ENCODE data around the gene GAL. TPM values are rescaled to one million over a fixed set of nuclear protein-coding genes. Genes with fewer than 3 reads are reported as not detected.

GAL gene
- total and polyA plus RNA-seq, 2 of the 8 experiments (the other 6 are each of a cell fraction or from before 2014, with no cell fraction given) = 81.8 to 233 TPM

- no peaks in the 10 kb centered on the region for H3K27me3 ChIP-seq (replicated peaks in 1 of 4; ENCODE audit: control insufficient read depth in 3 of 4, extremely low read depth in 1 of 4, insufficient read depth in 3 of 4, low read length in 3 of 4)
- no peak overlapping the region for H3K4me2 ChIP-seq (ENCODE audit: insufficient read depth in 1 of 2, low read depth in 2 of 2, low read length in 2 of 2)
- TF ChIP-seq MAX (IDR thresholded peaks at IDR 0.05) = no peak
- no peak for TF ChIP-seq TEAD4 (IDR thresholded peaks at IDR 0.05; ENCODE audit: low read depth, low read length)
- TF ChIP-seq SRF (IDR thresholded peaks at IDR 0.05; ENCODE audit: low read depth, low read length) = no peak
Observed at GRCh38 chr11:68692871-68693483, 8.6 kb downstream of the GAL start.

More at GRCh38 chr11:68692871-68693483, 8.6 kb downstream of the GAL start:
- Histone ChIP-seq H3K79me2 (ENCODE audit: control insufficient read depth in 1 of 2, insufficient read depth in 2 of 2, low read length in 2 of 2) (no peaks in the 10 kb centered on the region), H4K20me1 (replicated peaks in 1 of 2; ENCODE audit: control insufficient read depth in 1 of 2, insufficient read depth in 2 of 2, low read length in 2 of 2) (no peaks in the 10 kb centered on the region), H2BK15ac (ENCODE audit: low read length) (0 out of 2 replicates have a peak overlapping the region, but pooled peaks have one; percentile 77), H3K4me3 (ENCODE audit: extremely low read depth in 1 of 4, insufficient read depth in 2 of 4, low read depth in 3 of 4, low read length in 4 of 4) (no peak overlapping the region), H3K27ac (ENCODE audit: low read depth, low read length) (0 out of 2 replicates have a peak overlapping the region, but pooled peaks have one; percentile 39), H2BK5ac (ENCODE audit: low read depth, low read length) (peak overlapping the region; percentile 90; the same call in 1 of the 2 replicates), H3K4me1 (replicated peaks in 1 of 4; ENCODE audit: control insufficient read depth in 3 of 4, insufficient read depth in 4 of 4, low read length in 3 of 4) (peaks cover 5 to 27% (median 10%) of the 10 kb centered on the region in 4 experiments; a peak in 6 of 7 replicates), H2BK20ac (ENCODE audit: low read length) (peak overlapping the region; percentile 92), H3K23ac (ENCODE audit: insufficient read length) (no peak overlapping the region), H3K56ac (replicated peaks; ENCODE audit: insufficient read length, low read depth, low read length) (no peak overlapping the region), H2AK5ac (ENCODE audit: low read depth, low read length) (peak overlapping the region; percentile 25; the same call in 1 of the 2 replicates), H3K9ac (replicated peaks in 1 of 4; ENCODE audit: extremely low read depth in 1 of 4, low read depth in 3 of 4, low read length in 3 of 4) (no peak overlapping the region), H3K9me3 (ENCODE audit: insufficient read depth in 2 of 2, low read depth in 1 of 2, low read length in 1 of 2) (peaks cover 0 to 2% of the 10 kb centered on the region in 2 experiments; a peak in 1 of 4 replicates), H4K91ac (replicated peaks; ENCODE audit: insufficient read length, low read length) (peak overlapping the region; percentile 95), H3K18ac (ENCODE audit: extremely low read depth, low read length) (peak overlapping the region; percentile 90), H2AFZ (ENCODE audit: low read length) (no peak overlapping the region), H2BK120ac (replicated peaks; ENCODE audit: low read depth, low read length) (peak overlapping the region; percentile 40), H3K23me2 (ENCODE audit: low read depth, low read length) (0 out of 2 replicates have a peak, but pooled peaks cover 1% of the 10 kb centered on the region), H4K8ac (ENCODE audit: extremely low read depth, insufficient read depth, low read length) (no peak overlapping the region; the same call in 1 of the 2 replicates), H3K4ac (replicated peaks; ENCODE audit: insufficient read length, low read depth, low read length) (peak overlapping the region; percentile 57), H3K79me1 (ENCODE audit: low read depth, low read length) (no peaks in the 10 kb centered on the region), H2BK12ac (ENCODE audit: low read depth, low read length) (peak overlapping the region; percentile 99; the same call in 1 of the 2 replicates), H3K36me3 (ENCODE audit: control insufficient read depth in 2 of 4, insufficient read depth in 4 of 4, low read length in 3 of 4) (peaks cover 0 to 4% (median under 1%) of the 10 kb centered on the region in 4 experiments; a peak in 2 of 8 replicates), H4K5ac (ENCODE audit: insufficient read length, low read depth, low read length) (no peak overlapping the region), H3K14ac (ENCODE audit: insufficient read length) (no peak overlapping the region)
- 92% methylated on average over 15 of the region's 15 CpGs; no CpG with 5 or more reads in 1 of the 2 experiments for WGBS, 2 experiments (ENCODE audit: extremely low coverage in 1 of 2, insufficient coverage in 1 of 2, insufficient read length in 1 of 2, insufficient replicate concordance in 2 of 2, low coverage in 1 of 2, low lambda C conversion rate in 2 of 2, missing lambda C conversion rate in 1 of 2)
- DNase-seq (ENCODE audit: low read depth in 1 of 2, low spot score in 2 of 2) = peak in 1 of 2 experiments; percentile 43
- CTCF ChIA-PET (ENCODE audit: partially characterized antibody) = interaction anchor here (2.9 kb wide), 1 partner anchor 11 kb away, joined by 13 read pairs; no protein-coding TSS in a partner anchor
- POLR2A ChIA-PET (ENCODE audit: partially characterized antibody) = interaction anchor here (0.9 to 3.1 kb wide), 4 partner anchors 14 to 56 kb away, joined by 3 to 13 read pairs (median 4); no protein-coding TSS in a partner anchor
- no peak for FAIRE-seq
